ENCODE measurements around the gene RER1. TPM values are rescaled to one million over a fixed set of nuclear protein-coding genes. Genes with fewer than 3 reads are reported as not detected.

RER1 gene
- polyA plus RNA-seq, 1 donor from 2014 or later = 58.7 TPM

DNA sequence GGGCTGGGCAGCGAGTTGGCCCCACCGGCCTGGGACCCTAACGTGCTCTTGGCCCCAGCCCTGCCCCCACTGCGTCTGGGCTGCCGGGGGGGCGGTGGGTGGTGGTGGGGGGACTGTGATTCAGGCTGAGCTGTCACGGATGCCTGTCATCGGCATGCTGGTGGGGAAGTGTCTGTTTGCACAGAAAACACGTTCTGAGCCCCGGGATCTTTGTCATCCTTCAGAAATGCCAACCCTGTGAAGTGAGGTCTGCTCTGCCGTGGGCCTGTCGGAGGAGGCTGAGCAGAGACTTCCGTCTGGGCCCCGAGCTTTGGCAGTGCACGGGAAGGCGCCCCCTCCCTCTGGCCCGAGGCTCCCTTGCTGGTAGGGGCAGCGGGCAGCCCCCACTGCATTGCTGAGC, 60.1 kb downstream of the RER1 start:
- H2AFZ ChIP-seq (ENCODE audit: low read depth, low read length) = no peak overlapping the region
- TF ChIP-seq EZH2 (IDR thresholded peaks at IDR 0.05; ENCODE audit: borderline replicate concordance, insufficient read depth, low read length, poor library complexity, severe bottlenecking) (no peak), POLR2AphosphoS5 (IDR thresholded peaks at IDR 0.05) (no peak), EP300 (conservative IDR thresholded peaks at IDR 0.05; ENCODE audit: poor library complexity, severe bottlenecking) (no peak), RAD21 (conservative IDR thresholded peaks at IDR 0.05) (no peak), SMC3 (conservative IDR thresholded peaks at IDR 0.05; ENCODE audit: poor library complexity) (no peak)
- TF ChIP-seq, protein P1, sequence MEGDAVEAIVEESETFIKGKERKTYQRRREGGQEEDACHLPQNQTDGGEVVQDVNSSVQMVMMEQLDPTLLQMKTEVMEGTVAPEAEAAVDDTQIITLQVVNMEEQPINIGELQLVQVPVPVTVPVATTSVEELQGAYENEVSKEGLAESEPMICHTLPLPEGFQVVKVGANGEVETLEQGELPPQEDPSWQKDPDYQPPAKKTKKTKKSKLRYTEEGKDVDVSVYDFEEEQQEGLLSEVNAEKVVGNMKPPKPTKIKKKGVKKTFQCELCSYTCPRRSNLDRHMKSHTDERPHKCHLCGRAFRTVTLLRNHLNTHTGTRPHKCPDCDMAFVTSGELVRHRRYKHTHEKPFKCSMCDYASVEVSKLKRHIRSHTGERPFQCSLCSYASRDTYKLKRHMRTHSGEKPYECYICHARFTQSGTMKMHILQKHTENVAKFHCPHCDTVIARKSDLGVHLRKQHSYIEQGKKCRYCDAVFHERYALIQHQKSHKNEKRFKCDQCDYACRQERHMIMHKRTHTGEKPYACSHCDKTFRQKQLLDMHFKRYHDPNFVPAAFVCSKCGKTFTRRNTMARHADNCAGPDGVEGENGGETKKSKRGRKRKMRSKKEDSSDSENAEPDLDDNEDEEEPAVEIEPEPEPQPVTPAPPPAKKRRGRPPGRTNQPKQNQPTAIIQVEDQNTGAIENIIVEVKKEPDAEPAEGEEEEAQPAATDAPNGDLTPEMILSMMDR (IDR thresholded peaks at IDR 0.05; ENCODE audit: poor library complexity, severe bottlenecking) = no peak
- TF ChIP-seq, protein P2, sequence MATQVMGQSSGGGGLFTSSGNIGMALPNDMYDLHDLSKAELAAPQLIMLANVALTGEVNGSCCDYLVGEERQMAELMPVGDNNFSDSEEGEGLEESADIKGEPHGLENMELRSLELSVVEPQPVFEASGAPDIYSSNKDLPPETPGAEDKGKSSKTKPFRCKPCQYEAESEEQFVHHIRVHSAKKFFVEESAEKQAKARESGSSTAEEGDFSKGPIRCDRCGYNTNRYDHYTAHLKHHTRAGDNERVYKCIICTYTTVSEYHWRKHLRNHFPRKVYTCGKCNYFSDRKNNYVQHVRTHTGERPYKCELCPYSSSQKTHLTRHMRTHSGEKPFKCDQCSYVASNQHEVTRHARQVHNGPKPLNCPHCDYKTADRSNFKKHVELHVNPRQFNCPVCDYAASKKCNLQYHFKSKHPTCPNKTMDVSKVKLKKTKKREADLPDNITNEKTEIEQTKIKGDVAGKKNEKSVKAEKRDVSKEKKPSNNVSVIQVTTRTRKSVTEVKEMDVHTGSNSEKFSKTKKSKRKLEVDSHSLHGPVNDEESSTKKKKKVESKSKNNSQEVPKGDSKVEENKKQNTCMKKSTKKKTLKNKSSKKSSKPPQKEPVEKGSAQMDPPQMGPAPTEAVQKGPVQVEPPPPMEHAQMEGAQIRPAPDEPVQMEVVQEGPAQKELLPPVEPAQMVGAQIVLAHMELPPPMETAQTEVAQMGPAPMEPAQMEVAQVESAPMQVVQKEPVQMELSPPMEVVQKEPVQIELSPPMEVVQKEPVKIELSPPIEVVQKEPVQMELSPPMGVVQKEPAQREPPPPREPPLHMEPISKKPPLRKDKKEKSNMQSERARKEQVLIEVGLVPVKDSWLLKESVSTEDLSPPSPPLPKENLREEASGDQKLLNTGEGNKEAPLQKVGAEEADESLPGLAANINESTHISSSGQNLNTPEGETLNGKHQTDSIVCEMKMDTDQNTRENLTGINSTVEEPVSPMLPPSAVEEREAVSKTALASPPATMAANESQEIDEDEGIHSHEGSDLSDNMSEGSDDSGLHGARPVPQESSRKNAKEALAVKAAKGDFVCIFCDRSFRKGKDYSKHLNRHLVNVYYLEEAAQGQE (IDR thresholded peaks at IDR 0.05; ENCODE audit: borderline replicate concordance) = no peak
- H3F3A ChIP-seq (ENCODE audit: insufficient read depth, low read length, poor library complexity, severe bottlenecking) = no peaks in the 10 kb centered on the region
- peak overlapping the region; percentile 37 for H3K27ac ChIP-seq (ENCODE audit: low read length)
- H3K27me3 ChIP-seq (ENCODE audit: insufficient read depth, low read depth, low read length) = no peaks in the 10 kb centered on the region
- H3K79me2 ChIP-seq (replicated peaks; ENCODE audit: insufficient read depth, low read length) = no peaks in the 10 kb centered on the region
- H3K9me2 ChIP-seq (ENCODE audit: insufficient read depth, low read length) = no peaks in the 10 kb centered on the region
- no peaks in the 10 kb centered on the region for H4K20me1 ChIP-seq (ENCODE audit: insufficient read depth)
- H3K9ac ChIP-seq (ENCODE audit: low read length) = peak overlapping the region; percentile 42
- H3K4me3 ChIP-seq (ENCODE audit: low read length) = no peak overlapping the region
- H3K36me3 ChIP-seq (ENCODE audit: insufficient read depth, low read length) = no peaks in the 10 kb centered on the region
- no peak overlapping the region for H3K4me2 ChIP-seq (ENCODE audit: low read length)
- H3K9me3 ChIP-seq (ENCODE audit: low read length) = no peaks in the 10 kb centered on the region

DNA sequence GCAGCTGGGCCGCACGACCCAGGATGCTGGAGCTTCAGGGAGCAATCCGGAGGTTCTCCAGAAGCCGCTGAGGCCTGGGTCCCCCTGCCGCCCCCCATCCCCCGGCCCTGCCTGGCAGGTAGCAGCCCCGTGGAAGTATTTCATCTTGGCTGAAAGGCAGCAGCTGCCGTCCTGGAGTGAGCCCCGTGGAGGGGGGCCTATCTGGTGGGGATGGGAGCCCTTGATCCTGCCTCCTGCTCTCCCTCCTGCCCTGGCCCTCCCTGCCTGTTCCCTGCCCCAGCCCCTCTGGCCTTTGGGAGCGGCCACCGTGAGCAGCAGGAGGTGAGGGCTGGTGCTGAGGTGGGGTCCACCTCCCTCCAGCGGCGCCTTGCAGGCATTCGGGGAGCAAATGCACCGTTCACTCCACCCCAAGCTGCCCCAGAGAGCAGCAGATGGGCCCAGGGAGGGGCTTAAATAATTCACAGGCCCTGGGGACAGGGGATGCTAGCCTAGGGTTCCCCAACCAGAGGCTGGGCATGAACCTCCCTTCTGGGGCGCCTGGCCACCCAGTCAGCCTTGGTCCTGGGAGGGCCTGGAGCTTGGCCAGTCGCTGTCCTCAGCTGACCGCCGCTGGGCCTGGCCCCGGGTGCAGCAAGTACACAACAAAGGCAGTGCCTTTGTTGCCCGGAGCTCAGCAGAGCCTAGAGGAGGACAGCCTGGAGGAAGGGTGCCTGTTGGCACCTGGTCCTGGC, 60.7 kb downstream of the RER1 start:
- Histone ChIP-seq H3F3A (ENCODE audit: insufficient read depth, low read length, poor library complexity, severe bottlenecking) (no peaks in the 10 kb centered on the region), H3K27ac (ENCODE audit: low read length) (peak overlapping the region; percentile 37), H3K9me2 (ENCODE audit: insufficient read depth, low read length) (no peaks in the 10 kb centered on the region), H2AFZ (ENCODE audit: low read depth, low read length) (no peak overlapping the region), H3K4me3 (ENCODE audit: low read length) (no peak overlapping the region), H3K27me3 (ENCODE audit: insufficient read depth, low read depth, low read length) (no peaks in the 10 kb centered on the region), H3K79me2 (replicated peaks; ENCODE audit: insufficient read depth, low read length) (no peaks in the 10 kb centered on the region), H3K4me2 (ENCODE audit: low read length) (no peak overlapping the region), H3K36me3 (ENCODE audit: insufficient read depth, low read length) (no peaks in the 10 kb centered on the region), H3K9ac (ENCODE audit: low read length) (peak overlapping the region; percentile 42), H3K9me3 (ENCODE audit: low read length) (no peaks in the 10 kb centered on the region), H4K20me1 (ENCODE audit: insufficient read depth) (no peaks in the 10 kb centered on the region)
- TF ChIP-seq RAD21 (conservative IDR thresholded peaks at IDR 0.05) (no peak), MXI1 (conservative IDR thresholded peaks at IDR 0.05; ENCODE audit: poor library complexity, severe bottlenecking) (no peak), SMC3 (conservative IDR thresholded peaks at IDR 0.05; ENCODE audit: poor library complexity) (no peak), EP300 (conservative IDR thresholded peaks at IDR 0.05; ENCODE audit: poor library complexity, severe bottlenecking) (no peak), EZH2 (IDR thresholded peaks at IDR 0.05; ENCODE audit: borderline replicate concordance, insufficient read depth, low read length, poor library complexity, severe bottlenecking) (no peak), TAF1 (IDR thresholded peaks at IDR 0.05; ENCODE audit: low read depth) (no peak), POLR2AphosphoS5 (IDR thresholded peaks at IDR 0.05) (no peak)
- TF ChIP-seq, protein P1 (IDR thresholded peaks at IDR 0.05; ENCODE audit: poor library complexity, severe bottlenecking) = no peak
- TF ChIP-seq, protein P2 (IDR thresholded peaks at IDR 0.05; ENCODE audit: borderline replicate concordance) = no peak
